Hepatocyte (in vitro differentiated cells): ENCODE data around the gene ZBTB44. TPM values are rescaled to one million over a fixed set of nuclear protein-coding genes. Genes with fewer than 3 reads are reported as not detected.

Experiments
- DNase-seq: peaks from one replicate; pipeline ENCODE4 v3.0.0-alpha.2; 2016; ENCODE audit warnings: low spot score
- H2AFZ ChIP-seq: fragments of 200-600 bp; sonication (generic); 2 replicates; pipeline ENCODE4 v1.6.0; 2016; ENCODE audit warnings: antibody characterized with exemption, mild to moderate bottlenecking
- H3K27ac ChIP-seq: fragments of 200-600 bp; sonication (generic); 2 replicates; pipeline ENCODE4 v1.5.1; 2016; ENCODE audit warnings: mild to moderate bottlenecking
- H3K27me3 ChIP-seq: fragments of 200-600 bp; sonication (generic); 2 replicates; pipeline ENCODE4 v1.6.1; 2016
- H3K36me3 ChIP-seq: fragments of 200-600 bp; sonication (generic); replicated peaks from 2 replicates; pipeline ENCODE4 v1.5.1; 2016; ENCODE audit warnings: low read depth; ENCODE audit not compliant: insufficient read depth
- H3K4me1 ChIP-seq: fragments of 200-600 bp; sonication (generic); 2 replicates; pipeline ENCODE4 v1.5.1; 2016; ENCODE audit warnings: mild to moderate bottlenecking, moderate library complexity; ENCODE audit not compliant: insufficient read depth
- H3K4me2 ChIP-seq: fragments of 200-600 bp; sonication (generic); 2 replicates; pipeline ENCODE4 v1.6.0; 2016
- H3K4me3 ChIP-seq: fragments of 200-600 bp; sonication (generic); 2 replicates; pipeline ENCODE4 v1.5.1; 2016; ENCODE audit warnings: mild to moderate bottlenecking
- H3K79me2 ChIP-seq: fragments of 200-600 bp; sonication (generic); 2 replicates; pipeline ENCODE4 v1.6.0; 2017; ENCODE audit warnings: mild to moderate bottlenecking
- H3K9me2 ChIP-seq: fragments of 200-600 bp; sonication (generic); replicated peaks from 2 replicates; pipeline ENCODE4 v1.6.0; 2017; ENCODE audit warnings: mild to moderate bottlenecking; ENCODE audit not compliant: insufficient read depth
- H3K9me3 ChIP-seq: fragments of 200-600 bp; sonication (generic); 2 replicates; pipeline ENCODE4 v1.5.1; 2016; ENCODE audit warnings: low read depth, mild to moderate bottlenecking
- H4K20me1 ChIP-seq: fragments of 200-600 bp; sonication (generic); 2 replicates; pipeline ENCODE4 v1.6.0; 2016; ENCODE audit warnings: mild to moderate bottlenecking; ENCODE audit not compliant: insufficient read depth, poor library complexity, severe bottlenecking
- EZH2 ChIP-seq: fragments of 200-600 bp; sonication (generic); IDR thresholded peaks from 2 replicates; pipeline ENCODE4 v1.6.1; 2016; ENCODE audit warnings: antibody characterized with exemption, mild to moderate bottlenecking, borderline replicate concordance
- EZH2phosphoT487 ChIP-seq: fragments of 200-600 bp; sonication (generic); IDR thresholded peaks from one replicate; pipeline ENCODE4 v1.6.1; 2018; ENCODE audit warnings: antibody characterized with exemption, mild to moderate bottlenecking, low read depth, moderate library complexity; ENCODE audit not compliant: unreplicated experiment, severe bottlenecking
- WGBS: methylation state at CpG from one replicate; pipeline ENCODE4 v1.1.6; 2016; ENCODE audit warnings: low lambda C conversion rate; ENCODE audit errors: missing lambda C conversion rate; 5-methylcytosine and 5-hydroxymethylcytosine counted together
- polyA plus RNA-seq: library from polyadenylated mRNA; unstranded; fragments of >200 nt; fragmentation: Nextera tagmentation; extraction: Ambion mirVana; gene quantifications from 2 replicates; pipeline ENCODE4 v1.2.1, GENCODE V29; 2016
- total RNA-seq: library from RNA; depleted of rRNA; stranded (reverse); fragments of >200 nt; gene quantifications from 2 replicates; pipeline ENCODE4 v1.2.3, GENCODE V29; 2014
- TF ChIP-seq, protein P1 (sequence below): fragments of 200-600 bp; sonication (generic); IDR thresholded peaks from 2 replicates; pipeline ENCODE4 v1.5.1; 2016; ENCODE audit warnings: antibody characterized with exemption, mild to moderate bottlenecking; ENCODE audit not compliant: poor library complexity

Gene ZBTB44
- total and polyA plus RNA-seq, 2 experiments from 2014 or later = 7.3 to 53.8 TPM

- no peak overlapping the region for H2AFZ ChIP-seq
- 80% methylated on average over 3 of the region's 3 CpGs for WGBS
- DNase-seq = no peak
These were observed 13.7 kb upstream of the ZBTB44 start for GRCh38 chr11:130328420-130328819.

GRCh38 chr11:130327716-130328115 is 13.0 kb upstream of the ZBTB44 start:
- no peaks in the 10 kb centered on the region for H3K36me3 ChIP-seq
- H2AFZ ChIP-seq = no peak overlapping the region
- DNase-seq = no peak
- no peaks in the 10 kb centered on the region for H3K9me2 ChIP-seq
- no peaks in the 10 kb centered on the region for H3K27me3 ChIP-seq
- no peak overlapping the region for H3K4me3 ChIP-seq
- H3K4me2 ChIP-seq = no peak overlapping the region
- H4K20me1 ChIP-seq = no peaks in the 10 kb centered on the region
- 89% methylated on average over 6 of the region's 6 CpGs for WGBS
- no peaks in the 10 kb centered on the region for H3K4me1 ChIP-seq
- TF ChIP-seq EZH2 (no peak), EZH2phosphoT487 (no peak)
- TF ChIP-seq, protein P1, sequence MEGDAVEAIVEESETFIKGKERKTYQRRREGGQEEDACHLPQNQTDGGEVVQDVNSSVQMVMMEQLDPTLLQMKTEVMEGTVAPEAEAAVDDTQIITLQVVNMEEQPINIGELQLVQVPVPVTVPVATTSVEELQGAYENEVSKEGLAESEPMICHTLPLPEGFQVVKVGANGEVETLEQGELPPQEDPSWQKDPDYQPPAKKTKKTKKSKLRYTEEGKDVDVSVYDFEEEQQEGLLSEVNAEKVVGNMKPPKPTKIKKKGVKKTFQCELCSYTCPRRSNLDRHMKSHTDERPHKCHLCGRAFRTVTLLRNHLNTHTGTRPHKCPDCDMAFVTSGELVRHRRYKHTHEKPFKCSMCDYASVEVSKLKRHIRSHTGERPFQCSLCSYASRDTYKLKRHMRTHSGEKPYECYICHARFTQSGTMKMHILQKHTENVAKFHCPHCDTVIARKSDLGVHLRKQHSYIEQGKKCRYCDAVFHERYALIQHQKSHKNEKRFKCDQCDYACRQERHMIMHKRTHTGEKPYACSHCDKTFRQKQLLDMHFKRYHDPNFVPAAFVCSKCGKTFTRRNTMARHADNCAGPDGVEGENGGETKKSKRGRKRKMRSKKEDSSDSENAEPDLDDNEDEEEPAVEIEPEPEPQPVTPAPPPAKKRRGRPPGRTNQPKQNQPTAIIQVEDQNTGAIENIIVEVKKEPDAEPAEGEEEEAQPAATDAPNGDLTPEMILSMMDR = no peak
- H3K9me3 ChIP-seq = no peaks in the 10 kb centered on the region
- H3K79me2 ChIP-seq = no peaks in the 10 kb centered on the region
- no peak overlapping the region for H3K27ac ChIP-seq

More at GRCh38 chr11:130328420-130328819, 13.7 kb upstream of the ZBTB44 start:
- no peaks in the 10 kb centered on the region for H3K9me2 ChIP-seq
- no peaks in the 10 kb centered on the region for H3K9me3 ChIP-seq
- no peaks in the 10 kb centered on the region for H3K79me2 ChIP-seq
- no peak overlapping the region for H3K4me2 ChIP-seq
- H4K20me1 ChIP-seq = no peaks in the 10 kb centered on the region
- H3K4me3 ChIP-seq = no peak overlapping the region
- no peaks in the 10 kb centered on the region for H3K27me3 ChIP-seq
- no peaks in the 10 kb centered on the region for H3K4me1 ChIP-seq
- no peak for TF ChIP-seq EZH2phosphoT487
- no peak for TF ChIP-seq EZH2
- TF ChIP-seq, protein P1 = no peak
- H3K36me3 ChIP-seq = no peaks in the 10 kb centered on the region
- H3K27ac ChIP-seq = no peak overlapping the region

DNA sequence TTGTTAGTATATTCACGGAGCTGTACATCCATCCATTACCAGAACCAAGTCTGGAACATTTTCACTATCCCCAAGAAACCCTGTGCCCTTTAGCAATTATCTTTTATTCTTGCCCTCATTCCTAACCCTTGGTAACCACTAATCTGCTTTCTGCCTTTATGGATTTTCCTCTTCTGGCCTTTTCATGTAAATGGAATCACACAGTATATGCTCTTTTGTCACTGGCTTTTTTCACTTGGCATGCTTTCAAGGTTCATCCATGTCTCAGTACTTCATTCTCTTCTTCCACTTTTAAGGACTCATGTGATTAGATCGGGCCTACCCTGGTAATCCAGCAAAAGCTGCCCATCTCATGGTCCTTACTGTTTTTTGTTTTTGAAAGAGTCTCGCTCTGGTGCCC is 11.0 kb upstream of the ZBTB44 start:
- TF ChIP-seq EZH2 (no peak), EZH2phosphoT487 (no peak)
- TF ChIP-seq, protein P1 = no peak
- no peaks in the 10 kb centered on the region for H3K9me3 ChIP-seq
- WGBS = 94% methylated on average over 3 of the region's 3 CpGs

More for the DNA sequence above, 11.0 kb upstream of the ZBTB44 start:
- no peak for DNase-seq
- Histone ChIP-seq H3K27me3 (no peaks in the 10 kb centered on the region), H3K9me2 (no peaks in the 10 kb centered on the region), H4K20me1 (no peaks in the 10 kb centered on the region), H3K79me2 (no peaks in the 10 kb centered on the region), H3K27ac (no peak overlapping the region), H3K4me2 (no peak overlapping the region), H3K4me3 (no peak overlapping the region), H2AFZ (no peak overlapping the region), H3K4me1 (no peaks in the 10 kb centered on the region), H3K36me3 (no peaks in the 10 kb centered on the region)
